DMS114 treated with DMSO at 0.1 percent for 48 hours (cell line): ENCODE data around the gene SWT1.
A peak's percentile ranks its signal among the peaks of the same experiment; 100 is the strongest.
"Not testable (repeated sequence)": the region's sequence is repeated elsewhere in the genome, so short reads cannot be mapped to it uniquely, and the experiment has no call there.

Experiments used
- DNase-seq: peaks from one replicate; lab custom pipeline; 2025; ENCODE audit not compliant: unreplicated experiment; lab: John Stamatoyannopoulos, UW

Gene SWT1

DNA sequence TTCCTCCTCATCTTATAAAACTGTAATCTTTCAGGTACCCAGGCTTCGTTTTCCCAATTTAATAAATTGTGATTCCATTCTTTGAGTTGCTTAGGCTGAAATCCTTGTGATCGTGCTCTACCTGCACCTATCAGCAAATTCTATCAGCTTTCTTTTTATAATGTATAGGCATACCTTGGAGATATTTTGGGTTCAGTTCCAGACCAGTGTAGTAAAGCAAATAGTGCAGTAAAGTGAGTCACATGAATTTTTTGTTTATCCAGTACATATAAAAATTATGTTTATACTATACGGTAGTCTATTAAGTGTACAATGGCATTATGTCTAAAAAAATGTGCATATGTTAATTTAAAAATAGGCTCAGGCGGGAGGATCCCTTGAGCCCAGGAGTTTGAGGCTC lies 5.5 kb downstream of the SWT1 start:
- DNase-seq, result no peak

DNA sequence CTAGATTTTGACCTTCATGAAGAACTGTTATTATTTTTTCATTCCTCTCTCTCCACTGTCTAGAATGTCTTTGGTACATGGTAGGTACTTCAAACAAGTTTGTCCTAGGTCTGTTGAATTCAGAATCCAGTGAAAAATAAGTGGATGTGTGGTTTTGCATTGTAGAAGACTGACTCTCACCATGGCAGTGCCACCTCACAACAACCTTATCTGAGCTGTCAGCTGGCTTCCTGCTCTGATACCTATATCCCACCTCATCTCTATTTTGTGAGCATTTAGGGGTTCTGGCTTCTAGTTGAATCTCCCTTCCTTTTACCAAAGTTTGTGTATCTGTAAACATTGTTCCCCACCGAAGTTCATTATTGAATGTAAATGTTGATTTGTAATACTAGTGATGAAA lies 9.1 kb downstream of the SWT1 start:
- no peak for DNase-seq

DNA sequence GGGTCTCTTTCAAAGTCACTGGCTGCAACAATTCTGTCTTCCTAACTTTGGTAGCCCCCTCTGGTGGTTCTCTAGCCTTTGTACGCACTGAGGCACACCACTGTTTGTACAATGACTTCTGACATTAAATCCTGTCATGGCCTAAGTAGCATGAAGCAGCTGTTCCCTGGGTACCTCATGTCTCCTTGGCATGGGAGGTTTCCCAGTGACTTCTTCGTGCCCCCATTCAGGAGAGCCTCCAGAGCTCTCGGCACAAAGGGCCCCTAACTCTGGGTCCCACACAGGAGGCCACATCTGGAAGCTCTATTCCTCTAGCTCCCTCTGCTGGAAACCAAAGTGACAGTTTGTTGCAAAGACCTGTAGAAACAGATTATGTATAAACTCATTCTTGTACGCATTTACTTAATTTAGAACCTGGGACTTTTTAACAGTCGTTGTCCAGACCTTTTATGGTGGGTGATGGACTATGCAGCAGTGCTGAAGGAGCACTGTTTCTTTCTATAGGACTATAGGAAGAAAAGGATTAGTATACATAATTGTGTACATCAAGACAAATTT lies 13.4 kb downstream of the SWT1 start:
- peak; percentile 73 for DNase-seq

DNA sequence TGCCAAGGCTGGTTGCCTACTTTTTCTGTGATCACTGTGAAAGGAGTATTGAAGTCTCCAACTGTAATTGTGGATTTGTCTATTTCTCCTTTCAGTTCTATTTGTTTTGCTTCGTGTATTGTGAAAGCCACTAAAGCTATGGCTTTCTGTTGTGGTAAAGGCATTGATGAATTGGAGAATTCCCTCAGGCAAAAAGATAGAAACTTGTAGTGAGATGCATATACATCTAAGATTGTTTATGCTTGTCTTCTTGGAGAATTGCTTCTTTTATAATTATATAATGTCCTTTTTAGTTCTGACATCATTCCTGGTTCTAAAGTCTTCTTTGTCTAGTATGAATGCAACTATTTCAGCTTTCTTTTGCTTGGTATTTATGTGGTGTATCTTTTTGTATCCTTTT lies 36.8 kb downstream of the SWT1 start:
- DNase-seq, result no peak

DNA sequence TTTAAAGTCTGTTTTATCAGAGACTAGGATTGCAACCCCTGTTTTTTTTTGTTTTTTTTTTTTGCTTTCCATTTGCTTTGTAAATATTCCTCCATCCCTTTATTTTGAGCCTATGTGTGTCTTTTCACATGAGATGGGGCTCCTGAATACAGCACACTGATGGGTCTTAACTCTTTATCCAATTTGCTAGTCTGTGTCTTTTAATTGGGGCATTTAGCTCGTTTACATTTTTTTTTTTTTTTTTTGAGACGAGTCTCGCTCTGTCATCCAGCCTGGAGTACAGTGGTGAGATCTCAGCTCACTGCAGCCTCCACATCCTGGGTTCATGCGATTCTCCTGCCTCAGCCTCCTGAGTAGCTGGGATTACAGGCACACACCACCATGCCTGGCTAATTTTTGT lies 41.7 kb downstream of the SWT1 start:
- not testable (repeated sequence) for DNase-seq

DNA sequence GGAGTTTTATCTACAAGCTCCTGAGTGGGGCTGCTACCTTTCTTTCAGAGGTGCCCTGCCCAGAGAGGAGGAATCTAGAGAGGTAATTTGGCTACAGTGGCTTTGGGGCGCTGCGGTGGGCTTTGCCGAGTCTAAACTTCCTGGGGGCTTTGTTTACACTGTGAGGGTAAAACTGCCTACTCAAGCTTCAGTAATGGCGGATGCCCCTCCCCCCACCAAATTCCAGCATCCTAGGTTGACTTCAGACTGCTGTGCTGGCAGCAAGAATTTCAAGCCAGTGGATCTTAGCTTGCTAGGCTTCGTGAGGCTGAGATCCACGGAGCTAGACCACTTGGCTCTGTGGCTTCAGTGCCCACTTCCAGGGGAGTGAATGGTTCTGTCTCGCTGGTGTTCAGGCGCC lies 43.9 kb downstream of the SWT1 start:
- DNase-seq, result no peak

DNA sequence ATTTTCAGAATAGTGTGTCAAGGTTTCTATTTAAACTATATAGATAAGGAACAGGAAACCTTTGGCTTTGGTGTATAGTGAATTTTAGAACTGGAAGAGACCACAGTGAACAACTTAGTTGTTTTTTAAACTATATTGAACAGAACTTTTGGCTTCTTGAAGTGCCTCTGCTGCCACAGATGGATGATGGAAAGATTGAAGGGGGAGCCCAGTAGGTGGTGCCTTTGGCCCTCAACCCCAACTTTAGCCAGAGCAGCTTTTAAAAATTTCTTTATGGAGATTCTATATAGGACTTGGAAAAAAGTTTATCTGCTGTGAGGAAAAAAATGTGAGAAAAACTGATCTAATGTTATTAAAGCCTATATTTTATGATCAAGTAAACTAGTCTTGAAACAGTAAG lies 50.2 kb downstream of the SWT1 start:
- DNase-seq, result no peak

DNA sequence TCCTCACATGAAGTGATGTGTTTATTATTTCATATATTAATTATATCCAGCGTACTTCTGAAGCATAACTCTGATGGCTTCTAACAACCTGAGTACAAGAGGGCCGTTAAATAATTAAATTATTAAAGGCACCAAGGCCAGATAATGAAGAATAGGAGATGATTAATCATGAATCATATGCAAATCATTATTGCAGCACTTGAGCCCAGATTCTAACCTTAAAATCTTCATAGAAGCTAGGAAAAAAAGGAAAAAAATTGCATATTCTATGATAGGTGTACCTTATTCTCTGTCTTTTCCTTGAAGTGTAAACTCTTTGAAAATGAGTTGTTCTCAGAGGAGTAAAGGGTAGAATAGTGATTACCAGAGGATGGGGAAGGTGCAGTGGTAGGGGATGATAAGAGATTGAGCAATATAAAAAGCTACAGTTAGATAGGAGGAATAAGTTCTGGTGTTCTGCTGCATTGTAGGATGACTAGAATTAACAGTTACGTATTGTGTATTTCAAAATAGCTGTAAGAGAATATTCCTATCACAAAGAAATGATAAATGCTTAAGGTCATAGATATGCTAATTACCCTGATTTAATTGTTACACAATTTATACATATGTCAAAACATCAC lies 51.1 kb downstream of the SWT1 start:
- DNase-seq, result no peak

DNA sequence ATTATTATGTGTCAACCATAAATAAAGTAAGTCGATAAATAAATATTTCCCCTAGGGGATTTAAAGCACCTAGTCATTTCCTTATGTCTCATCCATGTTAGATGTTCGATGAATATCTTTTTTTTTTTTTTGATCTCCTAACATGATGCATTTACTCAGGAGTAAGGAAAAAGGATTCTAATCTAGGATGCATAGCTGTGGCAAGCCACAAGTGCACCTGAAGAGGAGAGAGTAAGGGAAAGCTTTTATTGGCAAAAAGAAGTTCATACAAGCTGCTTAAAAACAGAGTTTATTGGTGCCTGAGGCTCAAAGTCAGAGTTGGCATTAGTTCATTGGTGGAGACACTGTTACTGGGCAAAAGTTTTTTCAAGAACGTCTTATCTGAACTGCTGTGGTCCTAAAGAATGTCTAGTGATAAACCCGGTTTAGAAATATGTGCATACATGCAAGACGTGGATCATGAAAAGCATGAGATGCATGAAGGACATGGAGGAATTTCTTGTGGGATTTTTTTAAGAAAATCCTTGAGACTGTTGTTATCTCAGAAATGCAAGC lies 51.7 kb downstream of the SWT1 start:
- no peak for DNase-seq

DNA sequence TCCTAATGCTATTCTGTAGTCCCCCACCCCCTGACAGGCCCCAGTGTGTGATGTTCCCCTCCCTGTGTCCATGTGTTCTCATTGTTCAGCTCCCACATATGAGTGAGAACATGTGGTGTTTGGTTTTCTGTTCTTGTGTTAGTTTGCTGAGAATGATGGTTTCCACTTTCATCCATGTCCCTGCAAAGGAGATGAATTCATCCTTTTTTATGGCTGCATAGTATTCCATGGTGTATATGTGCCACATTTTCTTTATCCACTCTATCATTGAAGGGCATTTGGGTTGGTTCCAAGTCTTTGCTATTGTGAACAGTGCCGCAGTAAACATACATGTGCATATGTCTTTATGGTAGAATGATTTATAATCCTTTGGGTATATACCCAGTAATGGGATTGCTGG lies 52.4 kb downstream of the SWT1 start:
- not testable (repeated sequence) for DNase-seq

DNA sequence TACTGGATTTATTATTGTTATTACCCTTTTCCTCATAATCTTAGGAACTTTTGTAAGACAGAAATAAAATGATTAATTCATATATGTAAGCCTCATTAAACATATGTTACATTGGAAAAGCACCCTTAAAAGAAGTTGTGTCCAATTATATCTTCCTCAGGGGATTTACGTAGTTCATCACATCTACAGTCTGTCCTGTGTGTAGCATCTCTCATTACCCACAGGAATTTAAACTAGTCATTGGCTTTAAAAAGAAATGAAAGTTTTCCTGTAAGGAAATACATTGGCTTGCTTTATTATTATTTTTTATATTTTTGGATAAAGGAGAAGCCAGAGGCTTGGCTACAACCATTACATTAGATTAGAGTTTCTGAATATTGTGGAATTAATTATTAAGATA lies 56.1 kb downstream of the SWT1 start:
- no peak for DNase-seq

DNA sequence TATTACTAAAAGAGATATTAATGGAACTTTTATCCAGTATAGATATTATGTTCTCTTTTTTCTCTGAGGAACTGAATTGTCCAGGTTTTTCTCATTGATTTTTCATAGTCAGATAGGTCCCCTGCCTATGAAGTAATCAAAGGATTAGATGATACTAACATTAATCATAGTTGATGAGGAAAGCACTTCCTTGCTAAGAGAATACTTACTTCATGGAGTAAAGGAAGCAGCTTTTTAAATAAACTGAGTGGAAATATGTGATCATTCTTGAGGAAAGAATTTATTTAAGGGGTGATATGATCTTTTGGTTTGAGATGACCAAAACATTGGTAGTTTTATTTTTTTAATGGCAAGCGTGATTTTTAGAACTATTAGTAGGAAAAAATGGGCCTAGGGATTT lies 58.9 kb downstream of the SWT1 start:
- DNase-seq, result no peak

DNA sequence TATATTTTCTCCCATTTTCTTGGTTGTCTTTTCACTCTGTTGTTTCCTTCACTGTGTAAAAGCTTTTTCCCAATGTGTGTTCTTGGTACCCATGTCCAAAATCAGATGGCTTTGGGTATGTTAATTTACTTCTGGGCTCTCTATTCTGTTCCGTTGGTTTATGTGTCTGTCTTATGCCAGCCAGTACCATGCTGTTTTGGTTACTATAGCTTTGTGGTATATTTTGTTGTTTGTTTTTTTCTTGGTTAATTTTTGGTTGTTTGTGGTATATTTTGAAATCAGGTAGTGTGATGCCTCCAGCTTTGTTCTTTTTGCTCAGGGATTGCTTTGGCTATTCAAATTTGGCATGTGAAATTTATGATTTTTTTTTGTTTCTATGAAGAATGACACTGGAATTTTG lies 67.2 kb downstream of the SWT1 start:
- DNase-seq, result no peak

DNA sequence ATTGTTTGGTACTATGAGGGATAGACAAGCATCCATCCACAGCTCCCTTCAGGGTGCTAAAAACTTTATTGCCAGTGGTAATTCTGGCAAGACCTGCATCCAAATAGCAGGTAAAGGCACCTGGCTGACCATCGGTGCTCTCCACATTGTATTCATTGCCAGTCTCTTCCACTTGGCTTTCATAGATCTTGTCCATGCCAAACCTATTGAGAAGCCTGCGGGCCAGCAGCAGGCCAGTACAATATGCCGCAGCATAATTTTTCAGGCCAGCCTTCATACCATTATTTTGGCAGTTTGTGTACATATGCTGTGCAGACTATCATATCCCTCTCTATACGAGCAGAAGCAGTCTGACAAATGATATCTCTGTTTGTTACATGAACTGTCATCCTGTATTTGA lies 70.2 kb downstream of the SWT1 start:
- DNase-seq, result no peak

DNA sequence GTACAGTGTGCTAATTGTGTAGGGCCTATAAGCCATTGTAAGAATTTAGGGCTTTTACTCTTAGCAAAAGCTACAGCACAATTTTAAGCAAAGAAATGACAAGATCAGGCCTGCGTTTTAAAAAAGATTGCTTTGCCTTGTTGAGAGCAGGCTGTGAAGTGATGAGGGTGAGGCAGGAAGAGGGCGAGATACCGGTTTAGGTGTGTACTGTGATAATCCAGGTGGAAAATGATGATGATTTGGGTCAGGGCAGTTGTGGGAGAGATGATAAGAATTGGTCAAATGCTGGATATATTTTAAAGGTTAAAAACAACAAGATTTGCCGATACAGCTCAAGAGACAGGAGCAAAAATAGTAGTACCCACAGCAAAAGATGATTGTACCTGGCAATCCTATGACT lies 72.0 kb downstream of the SWT1 start:
- no peak for DNase-seq

DNA sequence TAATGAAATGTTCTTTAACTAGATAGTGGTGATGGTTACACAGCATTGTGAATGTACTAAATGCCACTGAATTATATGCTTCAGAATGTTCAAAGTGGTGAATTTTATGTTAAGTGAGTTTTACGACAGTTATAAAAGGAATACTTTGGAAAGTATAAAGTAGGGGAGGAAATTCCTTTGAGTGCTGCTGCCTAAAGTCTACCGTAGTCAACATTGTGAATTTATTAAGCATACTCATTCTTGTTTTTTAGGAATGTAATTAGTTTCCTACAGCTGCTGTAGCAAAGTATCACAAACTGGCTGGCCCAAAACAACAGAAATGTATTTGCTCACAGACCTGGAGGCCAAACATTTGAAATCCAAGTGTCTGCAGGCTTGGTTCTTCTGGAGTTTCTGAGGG lies 73.0 kb downstream of the SWT1 start:
- DNase-seq, result no peak

DNA sequence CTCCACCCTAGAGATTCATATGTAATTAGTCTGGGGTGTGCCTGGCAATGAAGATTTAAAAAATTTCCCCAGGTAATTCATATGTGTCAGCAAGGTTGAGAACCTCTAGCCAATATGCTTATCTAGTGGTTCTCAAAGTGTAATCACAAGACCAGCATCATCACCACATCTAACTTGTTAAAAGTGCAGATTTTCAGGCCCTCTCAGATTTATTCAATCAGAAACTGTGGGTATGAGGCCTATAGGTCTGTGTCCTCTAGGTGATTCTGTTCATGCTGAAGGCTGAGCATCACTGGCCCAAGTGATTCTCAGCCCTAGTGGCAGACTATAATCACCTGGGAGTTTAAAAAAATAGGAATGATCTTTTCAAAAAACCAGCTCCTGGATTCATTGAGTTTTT lies 75.9 kb downstream of the SWT1 start:
- no peak for DNase-seq

DNA sequence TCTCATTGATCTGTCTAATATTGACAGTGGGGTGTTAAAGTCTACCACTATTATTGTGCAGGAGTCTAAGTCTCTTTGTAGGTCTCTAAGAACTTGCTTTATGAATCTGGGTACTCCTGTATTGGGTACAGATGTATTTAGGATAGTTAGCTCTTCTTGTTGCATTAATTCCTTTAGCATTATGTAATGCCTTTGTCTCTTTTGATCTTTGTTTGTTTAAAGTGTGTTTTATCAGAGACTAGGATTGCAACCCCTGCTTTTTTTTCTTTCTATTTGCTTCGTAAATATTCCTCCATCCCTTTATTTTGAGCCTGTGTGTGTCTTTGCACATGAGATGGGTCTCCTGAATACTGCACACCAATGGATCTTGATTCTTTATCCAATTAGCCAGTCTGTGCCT lies 77.2 kb downstream of the SWT1 start:
- DNase-seq, result not testable (repeated sequence)

DNA sequence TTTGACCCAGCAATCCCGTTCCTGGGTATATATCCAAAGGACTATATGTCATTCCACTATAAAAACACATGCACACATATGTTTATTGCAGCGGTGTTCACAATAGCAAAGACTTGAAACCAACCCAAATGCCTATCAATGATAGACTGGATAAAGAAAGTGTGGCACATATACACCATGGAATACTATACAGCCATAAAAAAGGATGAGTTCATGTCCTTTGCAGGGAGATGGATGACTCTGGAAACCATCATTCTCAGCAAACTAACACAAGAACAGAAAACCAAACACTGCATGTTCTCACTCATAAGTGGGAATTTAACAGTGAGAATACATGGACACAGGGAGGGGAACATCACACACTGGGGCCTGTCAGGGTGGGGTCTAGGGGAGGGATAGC lies 80.2 kb downstream of the SWT1 start:
- not testable (repeated sequence) for DNase-seq

DNA sequence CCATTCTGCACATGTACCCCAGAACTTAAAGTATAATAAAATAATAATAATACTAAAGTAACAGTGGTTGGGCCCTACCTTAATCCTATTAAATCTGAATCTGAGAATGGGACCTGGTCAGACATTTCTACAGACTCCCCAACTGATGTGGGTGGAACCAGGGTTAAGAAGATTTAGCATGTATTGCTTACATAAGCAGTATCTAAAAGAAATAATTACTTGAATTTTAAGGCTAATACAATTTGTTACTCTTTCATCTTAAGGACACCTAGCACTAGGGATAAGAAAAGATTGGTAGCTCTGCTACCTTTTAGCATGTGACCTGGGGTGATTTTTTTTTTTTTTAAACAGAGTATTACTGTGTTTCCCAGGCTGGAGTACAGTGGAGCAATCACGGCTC lies 80.7 kb downstream of the SWT1 start:
- DNase-seq, result no peak

DNA sequence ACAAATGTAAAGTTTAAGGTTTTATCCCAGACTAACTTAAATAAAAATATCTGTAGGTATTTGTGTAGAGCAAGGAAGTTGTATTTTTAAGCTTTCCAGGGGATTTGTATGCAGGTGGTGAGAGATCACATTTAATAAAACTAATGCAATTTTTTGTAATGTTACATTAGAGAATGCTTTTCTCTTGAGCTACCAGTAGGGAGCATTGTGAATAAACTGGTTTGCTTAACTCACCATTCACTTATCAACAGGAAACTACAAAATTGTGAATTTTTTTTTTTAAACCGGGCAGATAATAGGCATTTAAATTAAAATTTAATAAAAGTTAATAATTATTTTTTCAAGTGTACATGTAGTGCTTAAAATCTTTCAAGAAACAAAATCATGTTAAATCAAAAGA lies 81.5 kb downstream of the SWT1 start:
- no peak for DNase-seq

DNA sequence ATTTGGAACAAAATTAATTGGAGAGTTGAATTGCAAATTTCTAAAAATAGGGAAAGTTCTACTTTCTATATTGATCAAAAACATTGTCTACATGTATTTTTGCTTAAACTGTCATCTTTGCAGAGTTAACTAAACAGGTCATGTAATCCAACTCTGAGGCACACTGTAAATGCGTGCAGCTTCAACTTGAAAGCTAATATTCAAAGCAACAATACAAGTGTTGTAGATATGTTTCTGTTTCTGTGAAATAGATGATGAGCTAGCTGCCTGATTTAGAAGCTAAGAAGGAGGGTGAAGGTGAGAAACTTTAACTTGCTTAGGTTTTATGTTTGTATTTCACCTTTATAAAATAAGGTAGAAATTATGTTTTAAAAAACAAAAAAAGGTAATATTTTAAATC lies 82.9 kb downstream of the SWT1 start:
- no peak for DNase-seq

DNA sequence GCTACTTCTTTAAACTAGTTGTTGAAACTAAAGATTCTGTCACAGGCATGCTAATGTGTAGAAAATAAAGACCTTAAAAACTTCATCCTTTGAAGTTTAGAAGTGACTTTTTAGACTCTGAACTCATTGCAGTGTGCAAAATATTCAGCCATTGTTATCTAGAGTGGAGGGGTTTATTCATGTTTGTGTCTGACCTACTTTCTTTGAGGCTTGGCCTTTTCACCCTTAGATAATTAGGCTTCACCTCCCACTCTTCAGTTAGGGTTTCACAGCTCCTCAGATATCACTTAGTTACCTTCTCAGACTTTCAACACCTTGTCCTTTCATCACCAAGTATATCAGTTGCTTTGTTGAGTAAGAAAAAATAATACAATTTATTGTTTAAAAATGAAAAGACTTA lies 84.2 kb downstream of the SWT1 start:
- DNase-seq, result no peak
